NCI-H345 treated with DMSO at 0.1 percent for 48 hours (cell line): Measurements from ENCODE around the gene KRT36.

Source experiments
- DNase-seq: peaks from one replicate; lab custom pipeline; 2025; ENCODE audit not compliant: unreplicated experiment; lab: John Stamatoyannopoulos, UW

KRT36 gene

GRCh38 chr17:41522301-41523224 lies 32.9 kb upstream of the KRT36 start:
- no peak for DNase-seq

DNA sequence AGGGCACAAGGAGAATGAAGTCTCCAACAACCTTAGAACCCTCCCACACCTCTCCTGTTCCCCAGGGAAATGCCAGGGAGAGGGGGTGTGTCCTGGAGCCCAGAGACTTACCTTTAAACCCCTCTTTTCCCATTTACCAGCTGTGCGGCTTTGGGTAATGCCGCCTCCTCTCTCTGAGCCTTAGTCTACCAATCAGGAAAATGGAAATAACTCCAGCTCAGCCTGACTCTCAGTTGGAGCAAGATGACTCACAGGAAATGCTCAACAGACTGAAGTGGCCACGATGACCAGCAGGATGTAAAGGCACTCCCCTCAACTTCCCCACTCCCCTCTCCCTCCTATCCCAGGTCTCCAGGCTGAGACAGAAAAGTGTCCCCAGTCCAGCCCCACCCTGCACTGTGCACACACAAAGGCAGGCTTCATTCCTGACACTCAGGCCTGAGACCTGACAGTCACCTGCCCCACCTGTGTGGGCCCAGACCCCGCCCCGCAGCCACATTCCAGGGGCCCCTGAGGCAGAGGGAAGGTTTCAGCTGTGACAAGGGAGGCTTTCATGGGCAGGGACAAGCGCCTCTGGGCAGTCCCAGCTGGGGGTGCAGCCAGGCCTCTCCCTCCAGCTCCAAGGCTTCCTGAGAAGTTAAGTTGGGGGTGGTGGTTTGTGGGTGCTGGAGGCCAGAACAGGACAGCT lies 32.0 kb upstream of the KRT36 start:
- DNase-seq = no peak

GRCh38 chr17:41520821-41521521 lies 31.3 kb upstream of the KRT36 start:
- no peak for DNase-seq

GRCh38 chr17:41519501-41520224 lies 30.0 kb upstream of the KRT36 start:
- peak; percentile 69 for DNase-seq

DNA sequence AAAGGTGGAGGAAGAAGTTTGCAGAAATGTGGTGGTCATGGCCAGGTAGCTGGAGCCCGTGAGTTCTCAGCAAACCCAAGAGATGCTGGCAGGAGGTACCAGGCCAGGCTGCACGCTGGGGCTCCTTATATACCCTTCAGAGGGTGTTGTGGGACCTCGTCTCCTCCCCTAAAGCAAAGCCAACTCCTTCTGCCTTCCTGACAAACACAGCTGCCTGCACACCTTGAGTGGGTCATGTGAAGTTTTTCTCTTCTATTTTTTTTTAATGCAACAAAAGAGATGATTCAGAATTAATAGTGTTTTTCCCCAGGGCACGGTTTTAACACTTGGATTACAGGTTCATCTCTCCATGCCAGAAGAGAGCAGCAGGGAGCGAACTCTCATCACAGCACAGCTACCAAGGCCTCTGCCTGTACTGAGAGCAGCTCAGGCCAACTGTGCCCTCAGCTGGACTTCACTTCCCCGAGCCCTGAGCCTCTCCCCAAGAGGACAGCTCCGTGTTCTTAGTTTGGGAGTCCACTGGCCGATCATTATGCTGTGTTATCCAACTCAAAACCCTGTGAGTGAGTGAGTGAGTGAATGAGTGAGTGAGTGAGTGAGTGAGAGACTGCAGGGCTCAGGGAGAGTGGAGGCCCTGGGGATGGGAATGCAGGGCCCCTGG lies 29.2 kb upstream of the KRT36 start, which contains the start of gene KRT15:
Gene KRT15, minus strand, starts transcription at position 102 of the 661 bp plus-strand sequence. Its CDS starts 63 bp downstream, at position 39.
- DNase-seq = peak; percentile 58

DNA sequence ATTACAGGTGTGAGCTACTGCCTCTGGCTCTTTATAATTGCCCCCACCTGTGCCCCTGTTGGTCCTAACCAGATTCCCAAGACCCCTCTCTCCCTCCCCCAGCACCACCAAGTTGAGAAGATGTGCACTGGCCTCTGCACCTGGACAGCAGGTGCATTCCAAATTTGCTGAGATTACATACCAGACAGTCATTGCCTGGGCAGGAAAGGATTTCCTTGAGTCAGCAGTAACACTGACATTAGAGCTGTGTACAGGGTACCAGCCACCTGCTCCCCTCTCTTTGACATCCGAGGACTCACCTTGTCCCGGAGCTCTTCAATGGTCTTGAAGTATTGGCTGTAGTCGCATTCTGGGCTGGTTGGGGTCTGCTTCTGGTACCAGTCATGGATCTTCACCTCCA lies 28.3 kb upstream of the KRT36 start:
- DNase-seq = no peak

- DNase-seq = no peak
These were observed 27.1 kb upstream of the KRT36 start for GRCh38 chr17:41516830-41517283.

GRCh38 chr17:41516147-41516829 lies 26.6 kb upstream of the KRT36 start:
- DNase-seq = no peak

DNA sequence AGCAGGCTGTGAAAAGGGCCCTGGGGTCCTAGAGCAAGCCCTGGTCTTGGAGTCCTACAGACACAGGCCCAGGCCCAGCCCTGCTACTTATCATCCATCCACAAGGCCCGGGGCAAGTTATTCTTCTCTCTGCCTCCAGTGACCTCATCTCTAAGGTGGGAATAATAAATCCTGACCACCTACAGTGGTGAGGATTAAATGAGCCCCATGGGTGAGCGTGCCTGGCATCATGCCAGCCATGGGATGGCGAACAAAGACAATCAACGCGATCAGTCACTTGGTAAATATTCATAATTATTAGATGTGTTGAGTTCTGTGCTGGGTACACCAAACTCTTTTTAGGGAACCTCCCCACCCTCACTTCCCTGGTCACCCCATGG lies 23.4 kb upstream of the KRT36 start:
- no peak for DNase-seq

DNA sequence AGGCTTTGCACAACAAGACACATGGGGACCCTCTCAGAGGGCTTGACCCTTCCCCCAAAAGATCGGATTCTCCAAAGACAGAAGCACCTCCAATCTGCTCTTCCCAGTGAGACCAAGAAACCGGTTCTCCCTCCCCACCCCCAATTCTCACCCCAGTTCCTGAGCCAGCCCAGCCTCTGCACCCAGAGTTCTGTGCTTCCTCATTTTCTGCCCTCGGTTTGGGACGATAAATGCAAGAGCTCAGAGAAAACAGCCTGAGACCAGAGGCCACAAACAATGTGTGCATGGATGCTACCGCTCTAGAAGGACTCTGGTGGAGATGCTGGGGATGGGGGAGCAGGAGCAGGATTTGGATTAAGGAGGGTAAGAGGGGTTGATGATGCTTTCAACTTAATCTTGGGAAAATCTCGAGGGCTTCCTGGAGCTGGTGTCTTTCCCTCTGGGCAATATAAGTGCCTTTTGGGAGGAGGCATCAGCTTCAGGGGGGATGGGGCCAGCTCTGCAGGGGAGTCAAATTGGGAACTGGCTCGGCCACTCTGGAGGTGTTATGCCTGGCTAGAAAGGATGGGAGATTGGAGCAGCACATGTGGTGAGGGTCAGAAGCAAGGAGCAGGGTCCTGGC lies 22.9 kb upstream of the KRT36 start:
- no peak for DNase-seq

GRCh38 chr17:41511716-41512115 lies 22.0 kb upstream of the KRT36 start:
- no peak for DNase-seq

GRCh38 chr17:41511116-41511515 lies 21.4 kb upstream of the KRT36 start:
- DNase-seq = no peak

DNA sequence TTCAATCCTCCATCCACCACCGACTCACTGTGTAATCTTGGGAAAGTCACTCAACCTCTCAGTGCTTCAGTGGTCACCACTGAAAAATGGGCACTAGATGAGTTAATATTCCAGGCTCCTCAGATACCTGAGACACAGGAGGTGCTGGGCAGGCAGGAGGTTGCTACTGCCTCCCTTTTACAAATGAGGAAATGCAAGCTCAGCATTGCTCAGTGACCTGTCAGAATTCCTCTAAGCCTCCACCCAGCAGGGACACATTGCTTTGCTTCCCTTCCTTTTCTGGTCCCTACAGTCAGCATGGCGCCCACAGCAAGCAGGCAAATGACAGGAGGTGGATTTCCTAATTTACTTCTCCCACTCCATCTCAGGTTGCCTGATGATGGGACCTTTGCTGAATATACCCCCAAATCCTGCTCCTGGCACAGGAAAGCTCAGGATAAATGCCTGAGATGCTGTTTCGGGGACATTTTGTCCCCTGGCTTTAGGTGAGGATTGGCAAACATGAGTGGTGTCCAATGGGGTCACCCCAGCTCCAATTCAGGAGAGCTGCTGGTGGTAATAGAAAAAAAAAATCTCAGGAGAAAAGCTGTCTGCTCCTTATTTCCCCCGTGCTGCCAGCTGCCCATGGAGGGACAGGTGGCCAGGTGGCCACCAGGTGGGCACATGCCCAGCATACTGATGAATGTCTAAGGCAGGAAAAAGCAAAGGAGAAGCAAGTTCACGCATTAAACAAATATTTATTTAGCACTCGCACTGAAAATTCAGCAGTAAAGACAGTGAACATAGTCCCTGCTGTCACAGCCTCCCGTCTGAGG lies 20.7 kb upstream of the KRT36 start:
- no peak for DNase-seq

- no peak for DNase-seq
These were observed 17.7 kb upstream of the KRT36 start for GRCh38 chr17:41507315-41507880.

DNA sequence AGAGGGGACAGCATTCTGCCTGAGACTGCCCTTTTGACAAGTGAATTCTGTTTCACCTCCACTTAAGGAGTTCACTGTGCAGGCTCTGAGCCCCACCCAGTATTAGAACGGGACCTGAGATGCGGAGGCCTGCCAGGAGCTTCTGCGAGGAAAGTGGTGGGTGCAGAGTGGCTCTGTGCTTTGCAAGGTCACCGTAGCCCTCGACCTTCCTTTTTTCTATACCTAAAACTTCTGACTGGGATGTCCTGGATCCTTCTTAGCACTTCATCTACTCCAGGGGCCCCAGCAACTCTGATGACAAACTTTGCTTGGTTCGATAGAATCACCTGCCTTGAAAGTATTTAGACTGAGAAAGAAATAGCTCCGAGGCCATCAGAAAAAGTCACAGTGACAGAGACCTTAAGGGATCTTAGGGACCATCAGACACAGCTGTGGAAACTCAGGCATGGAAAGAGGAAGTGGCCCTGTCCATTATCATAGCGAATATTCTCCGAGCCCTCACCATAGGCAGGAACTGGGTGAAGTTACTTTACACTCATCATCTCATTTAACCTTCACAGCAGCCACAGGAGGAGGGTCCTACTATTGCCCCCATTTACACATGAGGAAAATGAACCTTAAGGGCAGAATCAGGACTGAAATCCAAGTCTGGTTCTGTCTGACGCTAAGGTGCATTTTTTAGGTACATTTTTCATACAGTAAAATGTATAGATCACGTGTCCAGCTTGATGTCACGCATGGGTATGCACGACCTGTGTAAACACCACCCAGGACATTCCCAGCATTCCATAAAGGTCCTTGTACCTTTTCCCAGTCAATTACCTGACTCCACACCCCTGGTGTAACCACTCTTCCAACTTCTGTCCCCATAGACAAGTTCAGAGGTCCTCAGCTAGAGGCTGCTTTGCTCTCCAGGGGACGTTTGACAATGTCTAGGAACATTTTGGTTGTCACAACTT lies 16.4 kb upstream of the KRT36 start:
- no peak for DNase-seq

DNA sequence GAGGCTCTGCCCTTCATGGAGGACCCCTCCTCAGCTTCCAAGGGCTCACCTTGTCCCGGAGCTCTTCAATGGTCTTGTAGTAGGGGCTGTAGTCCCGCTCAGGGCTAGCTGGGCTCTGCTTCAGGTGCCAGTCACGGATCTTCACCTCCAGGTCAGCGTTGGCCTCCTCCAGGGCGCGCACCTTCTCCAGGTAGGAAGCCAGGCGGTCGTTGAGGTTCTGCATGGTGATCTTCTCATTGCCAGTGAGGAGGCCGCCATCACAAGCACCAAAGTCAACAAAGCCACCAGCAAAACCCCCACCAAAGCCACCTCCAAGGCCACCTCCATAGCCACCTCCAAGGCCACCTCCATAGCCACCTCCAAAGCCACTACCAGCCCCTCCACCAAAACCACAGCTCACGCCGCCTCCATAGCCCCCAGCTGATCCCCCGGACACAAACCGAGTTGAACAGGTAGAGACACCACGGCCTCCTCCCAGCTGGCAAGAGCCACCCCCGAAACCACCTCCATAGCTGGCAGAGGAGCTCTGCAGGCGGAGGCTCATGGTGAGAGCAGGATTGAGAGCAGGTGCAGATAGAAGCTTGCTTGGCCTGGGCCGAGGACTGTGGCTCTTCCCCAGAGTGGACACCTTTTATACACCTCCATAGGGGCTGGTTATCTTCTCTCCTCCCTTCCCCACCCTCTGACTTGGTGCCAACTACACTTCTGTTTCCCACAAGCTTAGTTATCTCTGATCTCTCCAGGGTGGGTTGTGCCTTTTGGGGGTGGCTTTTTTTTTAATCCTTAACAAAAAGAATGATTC lies 15.5 kb upstream of the KRT36 start, which contains the start of gene KRT13:
Gene KRT13, minus strand, starts transcription at position 606 of the 802 bp plus-strand sequence. Its CDS starts 62 bp downstream, at position 544.
- no peak for DNase-seq
